NT2/D1 (cell line): Measurements from ENCODE around the gene RHBDL1.

Experiments
- SUZ12 ChIP-seq: IDR thresholded peaks from 2 replicates; pipeline ENCODE4 v1.6.1; 2011; ENCODE audit not compliant: insufficient read length, insufficient read depth; ENCODE audit errors: extremely low read depth
- YY1 ChIP-seq: IDR thresholded peaks from 2 replicates; pipeline ENCODE4 v1.6.1; 2011; ENCODE audit not compliant: insufficient read length, insufficient read depth
- ZNF274 ChIP-seq: IDR thresholded peaks from 2 replicates; pipeline ENCODE4 v1.6.1; 2011; ENCODE audit warnings: mild to moderate bottlenecking, low read depth, low read length

- TF ChIP-seq YY1 (no peak), ZNF274 (no peak), SUZ12 (no peak)
These were observed 12.0 kb downstream of the RHBDL1 start for GRCh38 chr16:687499-687898.
